Measurements from ENCODE around the gene NOTCH1. TPM values are rescaled to one million over a fixed set of nuclear protein-coding genes. Genes with fewer than 3 reads are reported as not detected.

NOTCH1 gene
- total RNA-seq, 1 experiment from 2014 or later = 95.6 TPM

GRCh38 chr9:136448655-136449054, 97.2 kb downstream of the NOTCH1 start (continued):
- TF ChIP-seq AFF4 (CRISPR knock-in tag; IDR thresholded peaks at IDR 0.05; ENCODE audit: borderline replicate concordance) (no peak), ZNF416 (CRISPR knock-in tag; IDR thresholded peaks at IDR 0.05) (no peak), TEAD4 (CRISPR knock-in tag; IDR thresholded peaks at IDR 0.05) (no peak), ZNF512 (CRISPR knock-in tag; IDR thresholded peaks at IDR 0.05; ENCODE audit: borderline replicate concordance) (no peak), MYBL2 (CRISPR knock-in tag; IDR thresholded peaks at IDR 0.05) (no peak), USF2 (CRISPR knock-in tag; IDR thresholded peaks at IDR 0.05) (no peak), JUN (CRISPR knock-in tag; IDR thresholded peaks at IDR 0.05) (no peak), JAZF1 (CRISPR knock-in tag; IDR thresholded peaks at IDR 0.05) (no peak)

- peak overlapping the region; percentile 30; the same call in 1 of the 2 replicates for H3K27ac Mint-ChIP-seq
- no peaks in the 10 kb centered on the region for H3K9me3 Mint-ChIP-seq
- ChIA-PET POLR2A (interaction anchor here (0.5 kb wide), 1 partner anchor 30 kb away, joined by 3 read pairs; no protein-coding TSS in a partner anchor), CTCF (no interaction called here)
- ATAC-seq (no peak), DNase-seq (ENCODE audit: low spot score) (no peak)
- no peak overlapping the region for H3K4me3 Mint-ChIP-seq
- no peaks in the 10 kb centered on the region for H3K4me1 Mint-ChIP-seq
- no peak for TF ChIP-seq HMGA2 (CRISPR knock-in tag; IDR thresholded peaks at IDR 0.05)
- H3K36me3 Mint-ChIP-seq = peaks cover 66% of the 10 kb centered on the region
- H3K27me3 Mint-ChIP-seq (ENCODE audit: low read depth) = no peaks in the 10 kb centered on the region
Measured at GRCh38 chr9:136447173-136447778, 98.6 kb downstream of the NOTCH1 start.

- no peak for ATAC-seq
- no peak for DNase-seq (ENCODE audit: low spot score)
- Mint-ChIP-seq H3K36me3 (peaks cover 60% of the 10 kb centered on the region), H3K27ac (no peak overlapping the region), H3K4me3 (no peak overlapping the region), H3K9me3 (no peaks in the 10 kb centered on the region), H3K27me3 (ENCODE audit: low read depth) (no peaks in the 10 kb centered on the region), H3K4me1 (no peaks in the 10 kb centered on the region)
- CTCF ChIA-PET = interaction anchor here (0.6 to 0.7 kb wide), 2 partner anchors 43 to 79 kb away, joined by 3 read pairs; no protein-coding TSS in a partner anchor
- POLR2A ChIA-PET = no interaction called here
- TF ChIP-seq NFE2L1 (CRISPR knock-in tag; IDR thresholded peaks at IDR 0.05) (no peak), ATF6 (CRISPR knock-in tag; IDR thresholded peaks at IDR 0.05) (no peak), NFYB (CRISPR knock-in tag; conservative IDR thresholded peaks at IDR 0.05; ENCODE audit: low read depth) (no peak), ZNF423 (CRISPR knock-in tag; IDR thresholded peaks at IDR 0.05) (no peak), FOXK1 (CRISPR knock-in tag; IDR thresholded peaks at IDR 0.05) (no peak), CBFB (CRISPR knock-in tag; IDR thresholded peaks at IDR 0.05; ENCODE audit: low read depth) (no peak), ZNF532 (CRISPR knock-in tag; IDR thresholded peaks at IDR 0.05; ENCODE audit: borderline replicate concordance) (no peak), NR2C2 (CRISPR knock-in tag; IDR thresholded peaks at IDR 0.05) (no peak), ZNF281 (CRISPR knock-in tag; IDR thresholded peaks at IDR 0.05) (no peak)
Measured at GRCh38 chr9:136445799-136446198, 100.0 kb downstream of the NOTCH1 start.

Measured in WTC11 (cell line).